ENCODE results near the gene ZIC4.

Gene ZIC4

GRCh38 chr3:147336543-147337278 lies 69.6 kb downstream of the ZIC4 start:
- H3K4me3 ChIP-seq (ENCODE audit: low read depth, low read length): no peak overlapping the region
- TF ChIP-seq, protein P1, sequence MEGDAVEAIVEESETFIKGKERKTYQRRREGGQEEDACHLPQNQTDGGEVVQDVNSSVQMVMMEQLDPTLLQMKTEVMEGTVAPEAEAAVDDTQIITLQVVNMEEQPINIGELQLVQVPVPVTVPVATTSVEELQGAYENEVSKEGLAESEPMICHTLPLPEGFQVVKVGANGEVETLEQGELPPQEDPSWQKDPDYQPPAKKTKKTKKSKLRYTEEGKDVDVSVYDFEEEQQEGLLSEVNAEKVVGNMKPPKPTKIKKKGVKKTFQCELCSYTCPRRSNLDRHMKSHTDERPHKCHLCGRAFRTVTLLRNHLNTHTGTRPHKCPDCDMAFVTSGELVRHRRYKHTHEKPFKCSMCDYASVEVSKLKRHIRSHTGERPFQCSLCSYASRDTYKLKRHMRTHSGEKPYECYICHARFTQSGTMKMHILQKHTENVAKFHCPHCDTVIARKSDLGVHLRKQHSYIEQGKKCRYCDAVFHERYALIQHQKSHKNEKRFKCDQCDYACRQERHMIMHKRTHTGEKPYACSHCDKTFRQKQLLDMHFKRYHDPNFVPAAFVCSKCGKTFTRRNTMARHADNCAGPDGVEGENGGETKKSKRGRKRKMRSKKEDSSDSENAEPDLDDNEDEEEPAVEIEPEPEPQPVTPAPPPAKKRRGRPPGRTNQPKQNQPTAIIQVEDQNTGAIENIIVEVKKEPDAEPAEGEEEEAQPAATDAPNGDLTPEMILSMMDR (IDR thresholded peaks at IDR 0.05; ENCODE audit: insufficient read depth, low read depth, low read length, missing control alignments): no peak
- DNase-seq (ENCODE audit: low read depth): no peak

Data from GM12865 (cell line).